Thoracic aorta (tissue), 2 donors: ENCODE data around the gene STRN3. TPM values are rescaled to one million over a fixed set of nuclear protein-coding genes. Genes with fewer than 3 reads are reported as not detected.
"Not testable (repeated sequence)": the region's sequence is repeated elsewhere in the genome, so short reads cannot be mapped to it uniquely, and the experiment has no call there.

Experiments used
- ATAC-seq: fragments of 150-250 bp; one replicate; pipeline ENCODE4 v1.8.0; 2017; ENCODE audit warnings: low read depth; ENCODE audit not compliant: insufficient number of reproducible peaks, low FRiP score
- DNase-seq: peaks from one replicate; pipeline ENCODE4 v3.0.0-alpha.2; 2020; ENCODE audit warnings: low spot score
- H3K27ac ChIP-seq, 2 donors: fragments of 200-600 bp; sonication (generic); 1 replicate in 1 of 2; 2 replicates in 1 of 2; pipeline ENCODE4 v1.5.1; 2016; ENCODE audit warnings: mild to moderate bottlenecking in 2 of 2, moderate library complexity in 2 of 2
- H3K27me3 ChIP-seq: fragments of 200-600 bp; sonication (generic); replicated peaks from 2 replicates; pipeline ENCODE4 v1.6.0; 2016; ENCODE audit warnings: mild to moderate bottlenecking; ENCODE audit not compliant: insufficient read depth
- H3K36me3 ChIP-seq: fragments of 200-600 bp; sonication (generic); one replicate; pipeline ENCODE4 v1.5.1; 2016
- H3K4me1 ChIP-seq, 2 donors: fragments of 200-600 bp; sonication (generic); 1 replicate in 1 of 2; 2 replicates in 1 of 2; pipeline versions ENCODE4 v1.5.1 to v1.6.0; 2016; ENCODE audit warnings: low read depth in 2 of 2, mild to moderate bottlenecking in 1 of 2; ENCODE audit not compliant: control insufficient read depth in 1 of 2
- H3K4me3 ChIP-seq: fragments of 200-600 bp; sonication (generic); 2 replicates; pipeline ENCODE4 v1.5.1; 2016; ENCODE audit warnings: mild to moderate bottlenecking
- H3K9me3 ChIP-seq: fragments of 200-600 bp; sonication (generic); 2 replicates; pipeline ENCODE4 v1.5.1; 2016
- total RNA-seq, 2 donors: library from RNA; depleted of rRNA; stranded (reverse); fragments of >200 nt; gene quantifications; one replicate each; pipeline versions ENCODE4 v1.1.0 to v1.2.3, GENCODE V29; 2016
- TF ChIP-seq, protein P1 (sequence below): fragments of 200-600 bp; sonication (generic); IDR thresholded peaks from one replicate; pipeline ENCODE4 v1.5.1; 2019; ENCODE audit warnings: antibody characterized with exemption

STRN3 gene
- total RNA-seq, 2 donors from 2014 or later = 39.5 to 41.2 TPM

DNA sequence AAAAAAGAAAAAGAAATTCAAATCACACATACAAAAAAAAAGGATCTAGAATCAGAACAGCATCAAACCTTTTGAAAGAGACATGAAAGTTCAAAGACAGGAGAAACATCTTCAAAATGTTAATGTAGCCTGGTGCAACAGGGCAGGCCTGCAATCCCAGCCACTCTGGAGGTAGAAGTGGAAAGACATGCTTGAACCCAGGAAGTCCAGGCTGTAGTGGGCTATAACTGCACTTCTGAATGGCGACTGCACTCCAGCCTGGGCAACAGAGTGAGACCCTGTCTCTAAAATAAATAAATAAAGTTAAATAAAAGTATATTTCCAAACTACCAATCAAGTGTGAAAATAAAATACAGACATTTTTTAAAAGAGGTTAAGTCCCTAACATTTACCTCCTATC lies 19.5 kb downstream of the STRN3 start:
- DNase-seq (no peak), ATAC-seq (no peak)
- H3K9me3 ChIP-seq = no peaks in the 10 kb centered on the region
- TF ChIP-seq, protein P1, sequence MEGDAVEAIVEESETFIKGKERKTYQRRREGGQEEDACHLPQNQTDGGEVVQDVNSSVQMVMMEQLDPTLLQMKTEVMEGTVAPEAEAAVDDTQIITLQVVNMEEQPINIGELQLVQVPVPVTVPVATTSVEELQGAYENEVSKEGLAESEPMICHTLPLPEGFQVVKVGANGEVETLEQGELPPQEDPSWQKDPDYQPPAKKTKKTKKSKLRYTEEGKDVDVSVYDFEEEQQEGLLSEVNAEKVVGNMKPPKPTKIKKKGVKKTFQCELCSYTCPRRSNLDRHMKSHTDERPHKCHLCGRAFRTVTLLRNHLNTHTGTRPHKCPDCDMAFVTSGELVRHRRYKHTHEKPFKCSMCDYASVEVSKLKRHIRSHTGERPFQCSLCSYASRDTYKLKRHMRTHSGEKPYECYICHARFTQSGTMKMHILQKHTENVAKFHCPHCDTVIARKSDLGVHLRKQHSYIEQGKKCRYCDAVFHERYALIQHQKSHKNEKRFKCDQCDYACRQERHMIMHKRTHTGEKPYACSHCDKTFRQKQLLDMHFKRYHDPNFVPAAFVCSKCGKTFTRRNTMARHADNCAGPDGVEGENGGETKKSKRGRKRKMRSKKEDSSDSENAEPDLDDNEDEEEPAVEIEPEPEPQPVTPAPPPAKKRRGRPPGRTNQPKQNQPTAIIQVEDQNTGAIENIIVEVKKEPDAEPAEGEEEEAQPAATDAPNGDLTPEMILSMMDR = no peak
- peaks cover 0 to under 1% of the 10 kb centered on the region in 2 donors for H3K4me1 ChIP-seq
- no peaks in the 10 kb centered on the region for H3K27me3 ChIP-seq
- H3K36me3 ChIP-seq = no peaks in the 10 kb centered on the region
- no peak overlapping the region for H3K27ac ChIP-seq
- H3K4me3 ChIP-seq = no peak overlapping the region

DNA sequence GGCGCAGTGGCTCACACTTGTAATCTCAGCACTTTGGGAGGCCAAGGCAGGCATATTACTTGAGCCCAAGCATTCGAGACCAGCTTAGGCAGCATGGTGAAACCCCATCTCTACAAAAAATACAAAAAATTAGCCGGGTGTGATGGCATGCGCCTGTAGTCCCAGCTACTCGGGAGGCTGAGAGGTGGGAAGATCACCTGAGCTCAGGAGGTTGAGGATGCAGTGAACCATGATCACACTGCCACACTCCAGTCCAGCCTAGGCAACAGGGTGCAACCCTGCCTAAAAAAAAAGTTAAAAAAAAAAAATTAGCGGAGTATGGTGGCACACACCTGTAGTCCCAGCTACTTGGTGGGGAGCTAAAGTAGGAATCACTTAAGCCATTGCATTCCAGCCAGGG lies 22.2 kb downstream of the STRN3 start:
- not testable (repeated sequence) for DNase-seq, H3K4me3 ChIP-seq, H3K9me3 ChIP-seq, H3K36me3 ChIP-seq, H3K27me3 ChIP-seq, ATAC-seq, H3K27ac ChIP-seq
- peaks cover 0 to 13% of the 10 kb centered on the region in 2 donors for H3K4me1 ChIP-seq

DNA sequence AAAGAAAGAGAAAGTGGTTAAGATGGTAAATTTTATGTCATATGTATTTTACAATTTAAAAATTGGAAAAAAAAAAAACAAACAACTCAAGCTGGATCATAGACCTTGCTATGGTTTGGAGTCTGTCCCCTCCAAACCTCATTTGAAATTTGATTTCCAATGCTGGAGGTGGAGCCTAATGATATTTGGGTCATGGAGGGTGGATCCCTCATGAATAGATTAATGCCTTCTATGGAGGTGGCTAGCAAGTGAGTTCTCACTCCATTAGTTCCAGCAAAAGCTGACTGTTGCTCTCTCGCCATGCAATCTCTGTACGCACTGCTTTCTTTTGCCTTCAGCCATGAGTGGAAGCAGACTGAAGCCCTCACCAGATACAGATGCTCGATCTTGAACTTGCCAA lies 22.9 kb downstream of the STRN3 start:
- Histone ChIP-seq H3K4me3 (no peak overlapping the region), H3K4me1 (peaks cover 0 to 13% of the 10 kb centered on the region in 2 donors), H3K9me3 (peaks cover 2% of the 10 kb centered on the region), H3K36me3 (no peaks in the 10 kb centered on the region), H3K27ac (no peak overlapping the region), H3K27me3 (no peaks in the 10 kb centered on the region)
- TF ChIP-seq, protein P1 = no peak
- no peak for ATAC-seq
- no peak for DNase-seq

DNA sequence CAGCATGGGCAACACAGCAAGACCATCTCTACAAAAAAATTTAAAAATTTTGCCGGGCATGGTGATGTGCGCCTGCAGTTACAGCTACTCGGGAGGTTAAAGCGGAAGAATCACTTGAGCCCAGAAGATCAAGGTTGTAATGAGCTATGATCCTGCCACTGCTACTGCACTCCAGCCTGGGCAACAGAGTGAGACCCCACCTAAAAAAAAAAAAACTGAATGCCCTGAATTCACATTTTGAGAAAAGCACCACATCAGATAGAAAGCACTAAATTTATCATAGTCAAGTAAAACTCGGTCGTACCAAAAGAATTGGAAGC lies 24.9 kb downstream of the STRN3 start:
- DNase-seq (no peak), ATAC-seq (no peak)
- Histone ChIP-seq H3K36me3 (no peaks in the 10 kb centered on the region), H3K4me1 (peaks cover 0 to 13% of the 10 kb centered on the region in 2 donors), H3K27ac (no peak overlapping the region), H3K27me3 (no peaks in the 10 kb centered on the region), H3K9me3 (peaks cover 7% of the 10 kb centered on the region), H3K4me3 (no peak overlapping the region)
- TF ChIP-seq, protein P1 = no peak

DNA sequence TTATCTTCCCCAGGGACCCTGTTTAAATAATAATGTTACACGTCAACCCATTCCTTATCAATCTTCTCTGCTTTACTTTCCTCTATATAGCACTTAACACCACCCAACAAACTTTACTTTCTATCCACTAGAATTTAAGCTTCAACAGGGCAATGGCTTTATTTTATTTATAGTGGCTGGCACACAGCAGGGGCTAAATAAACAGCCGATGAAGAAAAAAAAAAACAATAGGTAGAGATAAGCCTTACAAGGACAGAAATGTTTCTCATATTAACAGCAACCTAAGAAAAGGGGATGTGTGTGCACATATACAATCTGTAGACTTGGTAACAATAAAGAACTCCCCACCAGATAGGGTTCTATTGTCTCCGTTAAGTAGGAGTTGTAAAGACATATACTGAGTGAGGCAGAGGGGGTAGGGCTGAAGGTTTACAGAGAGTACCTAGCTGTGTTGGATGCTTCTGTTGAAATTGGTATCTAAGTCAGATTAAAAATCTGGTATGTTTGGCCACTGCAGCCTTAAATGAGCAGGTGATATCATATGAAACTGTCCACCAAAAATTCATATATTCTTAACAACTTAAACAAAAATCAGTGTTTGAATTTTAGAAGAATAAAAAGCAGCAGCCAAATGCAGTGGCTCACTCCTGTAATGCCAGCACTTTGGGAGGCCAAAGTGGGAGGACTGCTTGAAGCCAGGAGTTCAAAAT lies 25.4 kb downstream of the STRN3 start:
- H3K4me3 ChIP-seq = no peak overlapping the region
- TF ChIP-seq, protein P1 = no peak
- H3K36me3 ChIP-seq = no peaks in the 10 kb centered on the region
- H3K27me3 ChIP-seq = no peaks in the 10 kb centered on the region
- peaks cover 0 to 13% of the 10 kb centered on the region in 2 donors for H3K4me1 ChIP-seq
- DNase-seq (no peak), ATAC-seq (no peak)
- no peak overlapping the region for H3K27ac ChIP-seq
- peaks cover 7% of the 10 kb centered on the region for H3K9me3 ChIP-seq
